A549 (cell line): ENCODE measurements around the gene ATG5. TPM values are rescaled to one million over a fixed set of nuclear protein-coding genes. Genes with fewer than 3 reads are reported as not detected.
"Not testable (repeated sequence)": the region's sequence is repeated elsewhere in the genome, so short reads cannot be mapped to it uniquely, and the experiment has no call there.

Experiments used
- ATAC-seq, 2 experiments: fragments of 200-7000 bp in 1 of 2; fragments of >200 bp in 1 of 2; cut with Nextera tagmentation in 1 of 2; cut with Tn5 transposase in 1 of 2; 3 replicates each; pipeline versions ENCODE4 v1.8.0 to v1.9.1; 2018 to 2020; ENCODE audit warnings: mild to moderate bottlenecking in 1 of 2, moderate library complexity in 1 of 2
- CTCF ChIA-PET: fragments of 300-600 bp; sonication (Branson Sonifier 250); formaldehyde crosslinking; extraction: SDS; loops from one replicate; lab custom pipeline; 2021; ENCODE audit warnings: antibody characterized with exemption, inconsistent platforms; lab: Yijun Ruan, JAX
- POLR2A ChIA-PET: fragments of 350-600 bp; formaldehyde crosslinking; extraction: SDS; loops from one replicate; lab custom pipeline; 2021; ENCODE audit warnings: antibody characterized with exemption, inconsistent platforms; lab: Yijun Ruan, JAX
- DNase-seq, 2 experiments: peaks; one replicate each; pipeline versions ENCODE4 v3.0.0 to v3.0.0-alpha.2; 2011 to 2016; ENCODE audit warnings: low read depth in 1 of 2, low spot score in 1 of 2
- FAIRE-seq: peaks from 2 replicates; lab custom pipeline; 2011; peaks lifted over from hg19 to GRCh38; lab: Jason Lieb, UNC
- H3K27ac ChIP-seq, 2 experiments: fragments of >200 bp; sonication (Bioruptor Twin); formaldehyde crosslinking; 3 replicates each; pipeline ENCODE4 v1.5.1; 2016 to 2017
- H3K4me1 ChIP-seq: fragments of >200 bp; sonication (Bioruptor Twin); formaldehyde crosslinking; 3 replicates; pipeline ENCODE4 v1.6.1; 2016
- H3K4me2 ChIP-seq: fragments of >200 bp; sonication (Bioruptor Twin); formaldehyde crosslinking; 3 replicates; pipeline ENCODE4 v1.6.1; 2016
- H3K4me3 ChIP-seq: fragments of >200 bp; sonication (Bioruptor Twin); formaldehyde crosslinking; 3 replicates; pipeline ENCODE4 v1.5.1; 2016
- H3K9me3 ChIP-seq: fragments of >200 bp; sonication (Bioruptor Twin); formaldehyde crosslinking; 3 replicates; pipeline ENCODE4 v1.6.1; 2016
- BHLHE40 ChIP-seq: IDR thresholded peaks from 2 replicates; pipeline ENCODE4 v1.6.1; 2012; ENCODE audit warnings: low read depth, low read length, inconsistent platforms
- CBX2 ChIP-seq: fragments of 200-600 bp; sonication (generic); IDR thresholded peaks from 2 replicates; pipeline ENCODE4 v1.6.1; 2016; ENCODE audit warnings: low read depth, mild to moderate bottlenecking, borderline replicate concordance
- CEBPB ChIP-seq, 2 experiments: fragments of >200 bp in 1 of 2; sonication (Bioruptor Twin) in 1 of 2; formaldehyde crosslinking in 1 of 2; IDR thresholded peaks; 2 replicates each; pipeline ENCODE4 v1.6.1; 2012 to 2016
- CTCF ChIP-seq: fragments of >200 bp; sonication (Bioruptor Twin); formaldehyde crosslinking; IDR thresholded peaks from 3 replicates; pipeline ENCODE4 v1.5.1; 2016
- E2F6 ChIP-seq: IDR thresholded peaks from 2 replicates; pipeline ENCODE4 v1.6.1; 2012; ENCODE audit warnings: low read depth, borderline replicate concordance
- EHMT2 ChIP-seq: fragments of 200-600 bp; sonication (generic); IDR thresholded peaks from 2 replicates; pipeline ENCODE4 v1.6.1; 2016; ENCODE audit warnings: antibody characterized with exemption, low read depth, mild to moderate bottlenecking, moderate library complexity
- ELK1 ChIP-seq: fragments of 150-350 bp; IDR thresholded peaks from 2 replicates; pipeline ENCODE4 v1.6.1; 2014; ENCODE audit warnings: low read depth, mild to moderate bottlenecking, low read length
- ESRRA ChIP-seq: fragments of 150-350 bp; IDR thresholded peaks from 2 replicates; pipeline ENCODE4 v1.6.1; 2014; ENCODE audit warnings: mild to moderate bottlenecking, low read length, borderline replicate concordance
- FOSL2 ChIP-seq, 2 experiments: fragments of 450-650 bp in 1 of 2; fragments of >200 bp in 1 of 2; sonication (Bioruptor Twin) in 1 of 2; formaldehyde crosslinking; IDR thresholded peaks; 2 replicates each; pipeline versions ENCODE4 v1.5.0 to v1.6.1; 2016 to 2020; ENCODE audit warnings: mild to moderate bottlenecking in 1 of 2, moderate library complexity in 1 of 2
- JUNB ChIP-seq: fragments of >200 bp; sonication (Bioruptor Twin); formaldehyde crosslinking; IDR thresholded peaks from 2 replicates; pipeline ENCODE4 v1.6.1; 2016
- KDM5A ChIP-seq: fragments of 200-600 bp; sonication (generic); IDR thresholded peaks from 2 replicates; pipeline ENCODE4 v1.6.1; 2016; ENCODE audit warnings: antibody characterized with exemption, mild to moderate bottlenecking
- MAFK ChIP-seq: fragments of 450-650 bp; IDR thresholded peaks from 2 replicates; pipeline ENCODE4 v1.6.1; 2014; ENCODE audit not compliant: partially characterized antibody
- MAX ChIP-seq: IDR thresholded peaks from 2 replicates; pipeline ENCODE4 v1.6.1; 2012
- MYC ChIP-seq: IDR thresholded peaks from 2 replicates; pipeline ENCODE4 v1.6.1; 2012; ENCODE audit warnings: mild to moderate bottlenecking, inconsistent platforms, low read length, improper control_type of control experiment, borderline replicate concordance
- NPAS2 ChIP-seq: fragments of 250-450 bp; sonication (Bioruptor Pico); IDR thresholded peaks from 2 replicates; pipeline ENCODE4 v1.8.0; 2022; ENCODE audit warnings: mild to moderate bottlenecking, moderate library complexity, borderline replicate concordance
- RAD21 ChIP-seq, 2 experiments: fragments of >200 bp in 1 of 2; sonication (Bioruptor Twin) in 1 of 2; formaldehyde crosslinking in 1 of 2; IDR thresholded peaks in 1 of 2; conservative IDR thresholded peaks in 1 of 2; 2 replicates in 1 of 2; 3 replicates in 1 of 2; pipeline ENCODE4 v1.6.1; 2012 to 2018; ENCODE audit warnings: inconsistent platforms in 1 of 2
- RARB ChIP-seq: fragments of 250-450 bp; sonication (Bioruptor Pico); IDR thresholded peaks from 2 replicates; pipeline ENCODE4 v1.8.0; 2021; ENCODE audit warnings: mild to moderate bottlenecking, moderate library complexity
- RCOR1 ChIP-seq: fragments of 150-350 bp; IDR thresholded peaks from 2 replicates; pipeline ENCODE4 v1.6.1; 2014; ENCODE audit warnings: antibody characterized with exemption, low read length, low read depth
- REST ChIP-seq: fragments of 200-600 bp; sonication (generic); IDR thresholded peaks from 2 replicates; pipeline ENCODE4 v1.6.1; 2016; ENCODE audit warnings: antibody characterized with exemption, mild to moderate bottlenecking, moderate library complexity
- RNF2 ChIP-seq: fragments of 200-600 bp; sonication (generic); IDR thresholded peaks from 2 replicates; pipeline ENCODE4 v1.6.1; 2016; ENCODE audit warnings: low read depth, mild to moderate bottlenecking, antibody characterized with exemption, moderate library complexity, borderline replicate concordance
- TP53 ChIP-seq: fragments of 250-450 bp; sonication (Bioruptor Pico); IDR thresholded peaks from 2 replicates; pipeline ENCODE4 v1.5.0; 2021; ENCODE audit warnings: mild to moderate bottlenecking, moderate library complexity
- ZFP36 ChIP-seq: fragments of 450-650 bp; IDR thresholded peaks from 2 replicates; pipeline ENCODE4 v1.6.1; 2014; ENCODE audit warnings: borderline replicate concordance; ENCODE audit not compliant: partially characterized antibody
- ZSCAN20 ChIP-seq: fragments of 250-450 bp; sonication (Bioruptor Pico); IDR thresholded peaks from 2 replicates; pipeline ENCODE4 v1.8.0; 2022; ENCODE audit warnings: mild to moderate bottlenecking, moderate library complexity
- WGBS: methylation state at CpG from one replicate; pipeline ENCODE4 v1.1.6; 2017; ENCODE audit errors: missing lambda C conversion rate; 5-methylcytosine and 5-hydroxymethylcytosine counted together
- polyA plus RNA-seq, 4 experiments: library from polyadenylated mRNA; depleted of rRNA in 3 of 4; stranded (reverse); fragments of >200 nt; fragmentation: RNase III in 1 of 4; extraction: RNeasy Plus Mini Kit Qiagen cat#74134 plus additional on column Dnase treatment in 1 of 4; gene quantifications; 2 replicates in 3 of 4; 3 replicates in 1 of 4; pipeline ENCODE4 v1.2.3, GENCODE V29; 2011 to 2017

ATG5 gene
- polyA plus RNA-seq, 2 of the 4 experiments (the other 2 are of a cell fraction), result 26.6 to 53.5 TPM

- TF ChIP-seq NPAS2 (CRISPR knock-in tag), result no peak
- no peak for TF ChIP-seq ZSCAN20 (CRISPR knock-in tag)
- TF ChIP-seq MYC, result no peak
These were observed 84.1 kb downstream of the ATG5 start (continued) for GRCh38 chr6:106241498-106241897.

- Histone ChIP-seq H3K4me3 (no peak overlapping the region), H3K4me1 (no peaks in the 10 kb centered on the region), H3K4me2 (no peak overlapping the region), H3K9me3 (no peaks in the 10 kb centered on the region), H3K27ac (no peak overlapping the region)
- no peak for FAIRE-seq
- CTCF ChIA-PET, result interaction anchor here (0.6 kb wide), 1 partner anchor 747 kb away, joined by 3 read pairs; no protein-coding TSS in a partner anchor
- no peak for ATAC-seq
- POLR2A ChIA-PET, result no interaction called here
- DNase-seq, result no peak
- 94% methylated on average over 1 of the region's 1 CpG for WGBS
- TF ChIP-seq RARB (CRISPR knock-in tag), result no peak
- no peak for TF ChIP-seq KDM5A
- TF ChIP-seq RNF2, result no peak
- no peak for TF ChIP-seq E2F6
- TF ChIP-seq CTCF, result no peak
- TF ChIP-seq RCOR1, result no peak
- no peak for TF ChIP-seq CBX2
- TF ChIP-seq TP53 (CRISPR knock-in tag), result no peak
- TF ChIP-seq RAD21 (conservative IDR thresholded peaks at IDR 0.05 in 1 of 2, IDR thresholded peaks at IDR 0.05 in 1 of 2), result no peak
- no peak for TF ChIP-seq EHMT2
- no peak for TF ChIP-seq MAX
- TF ChIP-seq FOSL2 (IDR thresholded peaks at IDR 0.05), result no peak
- TF ChIP-seq FOSL2 (CRISPR knock-in tag; IDR thresholded peaks at IDR 0.05), result no peak
These were observed 88.3 kb downstream of the ATG5 start for GRCh38 chr6:106237286-106237685.

- H3K4me1 ChIP-seq, result peaks cover 22% of the 10 kb centered on the region
- 85% methylated on average over 5 of the region's 5 CpGs for WGBS
- H3K9me3 ChIP-seq, POLR2A ChIA-PET, H3K27ac ChIP-seq, H3K4me2 ChIP-seq, H3K4me3 ChIP-seq, ATAC-seq, DNase-seq, FAIRE-seq, CTCF ChIA-PET: not testable (repeated sequence)
These were observed 95.6 kb downstream of the ATG5 start for GRCh38 chr6:106229876-106230445.

GRCh38 chr6:106227612-106228507 lies 97.7 kb downstream of the ATG5 start:
- no peaks in the 10 kb centered on the region for H3K9me3 ChIP-seq
- no peak overlapping the region for H3K4me2 ChIP-seq
- DNase-seq (no peak), ATAC-seq (no peak), FAIRE-seq (no peak)
- no peak overlapping the region for H3K27ac ChIP-seq
- CTCF ChIA-PET, result no interaction called here
- POLR2A ChIA-PET, result no interaction called here
- peaks cover 34% of the 10 kb centered on the region for H3K4me1 ChIP-seq
- 96% methylated on average over 17 of the region's 17 CpGs for WGBS
- H3K4me3 ChIP-seq, result no peak overlapping the region
- TF ChIP-seq ELK1 (no peak), CEBPB (IDR thresholded peaks at IDR 0.05) (no peak), JUNB (no peak), REST (no peak), MAFK (no peak), MYC (no peak), BHLHE40 (no peak), ESRRA (no peak), ZFP36 (no peak)
